NCI-H1930 (cell line): ENCODE data around the gene DMAC2.
"Not testable (repeated sequence)": the region's sequence is repeated elsewhere in the genome, so short reads cannot be mapped to it uniquely, and the experiment has no call there.

ENCODE experiments used
- DNase-seq, 2 experiments: peaks; one replicate each; lab custom pipeline; 2025; lab: John Stamatoyannopoulos, UW

DMAC2 gene

DNA sequence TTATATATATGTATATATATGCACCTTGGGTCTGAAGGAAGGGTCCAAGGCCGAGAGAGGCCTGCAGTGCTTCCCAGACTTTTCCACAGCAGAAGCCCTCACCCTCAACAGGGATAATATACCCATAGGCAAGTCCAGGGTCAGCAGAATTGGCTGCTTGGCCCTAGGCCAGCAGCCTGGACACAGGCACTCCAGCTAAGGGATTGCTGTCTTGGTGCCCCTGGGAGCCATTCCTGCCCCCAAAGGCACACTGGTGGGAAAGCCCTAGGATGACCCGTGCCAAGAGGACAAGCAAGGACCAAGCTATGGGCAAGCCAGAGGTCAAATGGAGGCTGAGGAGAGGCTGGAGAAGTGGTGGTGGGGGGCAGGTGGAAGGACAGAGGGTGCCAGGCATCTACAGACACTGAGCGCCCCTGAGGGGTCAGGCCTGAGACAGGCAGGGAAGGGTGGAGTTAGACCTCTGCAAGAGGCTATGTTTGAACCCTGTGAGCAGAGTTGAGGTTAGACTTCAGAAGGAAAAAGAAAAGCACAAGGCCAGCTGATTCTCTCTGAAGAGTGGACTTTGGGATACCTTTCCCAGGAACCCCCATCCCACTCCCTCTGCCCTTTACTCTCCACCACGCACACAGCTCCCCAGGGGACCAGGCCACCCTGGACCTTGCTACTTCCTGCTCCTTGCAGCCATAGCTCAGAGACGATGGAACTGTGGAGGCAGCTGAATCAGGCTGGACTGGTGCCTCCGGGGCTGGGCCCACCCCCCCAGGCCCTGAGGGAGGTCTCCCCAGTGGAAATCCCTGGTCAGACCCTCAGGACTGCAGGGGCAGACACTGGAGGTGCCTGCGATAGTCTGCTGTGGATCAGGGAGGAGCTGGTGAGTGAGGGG is 3.0 kb upstream of the DMAC2 start, which contains the start of gene ERICH4:
Gene ERICH4, plus strand, starts transcription at position 684 of the 883 bp plus-strand sequence. Its CDS starts 14 bp downstream, at position 698.
- DNase-seq, result no peak

GRCh38 chr19:41441321-41441945 is 1.7 kb upstream of the DMAC2 start:
- DNase-seq, result no peak

- DNase-seq, result no peak
Observed at GRCh38 chr19:41437944-41438574, 1.7 kb downstream of the DMAC2 start.

DNA sequence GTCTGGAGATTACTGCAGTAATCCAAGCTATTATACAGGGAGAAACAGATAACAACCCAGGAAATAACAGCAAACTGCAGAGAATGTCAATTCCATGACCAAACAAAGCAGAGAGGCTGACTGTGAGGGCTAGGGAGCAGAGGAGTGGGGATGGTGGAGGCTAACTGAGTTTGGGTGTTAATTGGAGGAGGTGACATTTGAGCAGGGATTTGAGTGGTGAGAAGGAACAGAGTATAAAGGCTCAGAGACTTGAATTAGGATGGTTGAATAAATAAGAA is 3.1 kb downstream of the DMAC2 start:
- no peak for DNase-seq

DNA sequence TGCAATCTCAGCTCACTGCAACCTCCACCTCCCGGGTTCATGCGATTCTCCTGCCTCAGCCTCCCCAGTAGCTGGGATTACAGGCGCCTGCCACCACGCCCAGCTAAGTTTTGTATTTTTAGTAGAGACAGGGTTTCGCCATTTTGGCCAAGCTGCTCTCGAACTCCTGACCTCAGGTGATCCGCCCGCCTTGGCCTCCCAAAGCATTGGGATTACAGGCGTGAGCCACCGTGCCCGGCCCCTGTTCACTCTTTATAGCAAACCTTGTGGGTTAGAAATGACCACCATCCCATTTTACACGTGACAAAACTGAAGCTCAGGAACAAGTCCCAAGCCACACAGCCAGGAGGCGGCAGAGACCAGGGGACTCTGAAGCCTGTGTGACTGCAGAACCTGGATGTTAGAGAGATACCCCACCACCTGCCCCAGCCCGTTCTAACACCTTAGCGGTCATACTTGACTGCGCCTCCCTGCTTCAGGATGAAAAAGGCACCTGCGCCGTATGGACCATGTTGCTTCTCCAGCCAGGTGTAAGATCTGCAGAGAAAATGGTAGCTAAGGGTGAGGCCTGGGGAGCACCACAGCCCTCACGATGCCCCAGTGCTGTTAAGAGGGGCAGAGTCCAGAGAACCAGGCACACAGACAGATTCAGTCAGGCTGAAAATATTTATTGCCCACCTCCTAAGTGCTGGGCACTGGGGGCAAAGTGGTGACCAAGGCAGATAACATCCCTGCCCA is 3.6 kb downstream of the DMAC2 start:
- no peak for DNase-seq

DNA sequence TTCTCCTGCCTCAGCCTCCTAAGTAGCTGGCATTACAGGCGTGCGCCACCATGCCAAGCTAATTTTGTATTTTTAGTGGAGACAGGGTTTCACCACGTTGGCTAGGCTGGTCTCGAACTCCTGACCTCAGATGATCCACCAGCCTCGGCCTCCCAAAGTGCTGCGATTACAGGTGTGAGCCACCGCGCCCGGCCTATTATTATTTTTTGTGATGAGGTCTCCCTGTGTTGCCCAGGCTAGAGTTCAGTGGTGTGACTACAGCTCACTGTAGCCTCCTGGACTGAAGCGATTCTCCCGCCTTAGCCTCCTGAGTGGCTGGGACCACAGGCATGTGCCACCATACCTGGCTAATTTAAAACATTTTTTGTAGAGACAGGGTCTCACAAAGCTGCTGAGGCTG is 4.3 kb downstream of the DMAC2 start:
- not testable (repeated sequence) for DNase-seq

DNA sequence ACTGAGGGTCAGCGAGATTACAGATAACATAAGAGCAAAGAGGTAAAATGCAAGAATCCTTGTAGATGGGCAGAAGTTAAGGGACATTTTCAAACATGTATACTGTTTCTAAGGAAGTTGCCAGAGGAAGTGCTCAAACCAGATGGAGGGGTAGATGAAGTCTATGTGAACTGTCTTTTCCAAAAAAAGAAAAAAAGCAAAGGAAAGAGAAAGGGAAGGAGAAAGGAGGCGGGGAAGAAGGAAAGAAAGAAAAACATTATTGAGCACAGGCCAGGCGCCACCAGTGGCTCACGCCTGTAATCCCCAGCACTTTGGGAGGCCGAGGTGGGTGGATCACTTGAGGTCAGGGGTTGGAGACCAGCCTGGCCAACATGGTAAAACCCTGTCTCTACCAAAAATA is 5.3 kb downstream of the DMAC2 start:
- DNase-seq, result no peak

GRCh38 chr19:41433171-41433570 is 6.5 kb downstream of the DMAC2 start:
- no peak for DNase-seq

GRCh38 chr19:41431426-41432386 is 8.0 kb downstream of the DMAC2 start:
- DNase-seq, result no peak

GRCh38 chr19:41430922-41431321 is 8.8 kb downstream of the DMAC2 start:
- no peak for DNase-seq

- DNase-seq, result no peak
Observed at GRCh38 chr19:41428481-41428859, 11.2 kb downstream of the DMAC2 start.

DNA sequence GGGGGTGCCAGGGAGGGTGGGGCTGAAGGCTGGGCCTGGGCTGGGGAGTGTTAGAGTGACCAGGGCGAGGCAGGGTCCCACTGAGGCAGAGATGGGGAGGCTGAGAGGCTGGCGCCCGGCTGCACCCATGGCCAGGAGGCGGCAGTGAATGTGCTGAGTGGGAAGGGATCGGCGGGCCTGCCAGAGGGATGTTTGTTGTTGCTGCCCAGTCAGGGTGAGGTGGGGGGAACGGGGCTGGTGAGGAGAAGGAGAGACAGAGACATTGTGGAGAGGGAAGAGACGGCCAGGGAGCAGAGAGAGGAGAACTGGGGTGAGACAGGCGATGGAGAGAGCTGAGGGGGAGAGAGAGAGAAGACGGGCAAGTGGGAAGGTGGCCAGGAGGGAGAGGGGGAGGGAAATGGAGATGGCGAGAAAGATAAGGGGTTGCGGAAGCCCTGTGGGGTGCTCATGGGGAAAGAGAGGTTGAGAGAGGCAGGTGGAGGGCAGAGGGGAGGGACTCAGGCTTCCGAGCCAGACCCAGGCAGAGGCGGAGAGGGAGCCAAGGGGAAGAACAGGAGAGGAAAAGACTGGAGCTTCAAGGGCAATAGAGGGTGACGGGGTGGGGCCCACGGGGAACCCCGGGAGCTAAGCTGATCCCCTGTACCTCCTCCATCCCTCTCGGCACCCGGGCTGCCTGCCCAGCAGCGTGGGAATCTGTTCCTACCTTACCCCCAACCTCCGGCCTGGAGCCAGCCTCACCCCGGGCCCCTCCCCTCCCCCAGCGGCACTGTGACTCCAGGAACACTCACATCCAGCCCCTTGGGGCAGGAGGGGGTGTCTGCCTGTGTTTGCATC is 11.8 kb downstream of the DMAC2 start:
- no peak for DNase-seq

- DNase-seq, result no peak
Observed at GRCh38 chr19:41426952-41427646, 12.6 kb downstream of the DMAC2 start, which contains the start of gene B3GNT8. Gene B3GNT8 (minus strand): TSS chr19:41427374. CDS start chr19:41426778, 596 bp downstream.

GRCh38 chr19:41426116-41426841 is 13.4 kb downstream of the DMAC2 start:
- no peak for DNase-seq

DNA sequence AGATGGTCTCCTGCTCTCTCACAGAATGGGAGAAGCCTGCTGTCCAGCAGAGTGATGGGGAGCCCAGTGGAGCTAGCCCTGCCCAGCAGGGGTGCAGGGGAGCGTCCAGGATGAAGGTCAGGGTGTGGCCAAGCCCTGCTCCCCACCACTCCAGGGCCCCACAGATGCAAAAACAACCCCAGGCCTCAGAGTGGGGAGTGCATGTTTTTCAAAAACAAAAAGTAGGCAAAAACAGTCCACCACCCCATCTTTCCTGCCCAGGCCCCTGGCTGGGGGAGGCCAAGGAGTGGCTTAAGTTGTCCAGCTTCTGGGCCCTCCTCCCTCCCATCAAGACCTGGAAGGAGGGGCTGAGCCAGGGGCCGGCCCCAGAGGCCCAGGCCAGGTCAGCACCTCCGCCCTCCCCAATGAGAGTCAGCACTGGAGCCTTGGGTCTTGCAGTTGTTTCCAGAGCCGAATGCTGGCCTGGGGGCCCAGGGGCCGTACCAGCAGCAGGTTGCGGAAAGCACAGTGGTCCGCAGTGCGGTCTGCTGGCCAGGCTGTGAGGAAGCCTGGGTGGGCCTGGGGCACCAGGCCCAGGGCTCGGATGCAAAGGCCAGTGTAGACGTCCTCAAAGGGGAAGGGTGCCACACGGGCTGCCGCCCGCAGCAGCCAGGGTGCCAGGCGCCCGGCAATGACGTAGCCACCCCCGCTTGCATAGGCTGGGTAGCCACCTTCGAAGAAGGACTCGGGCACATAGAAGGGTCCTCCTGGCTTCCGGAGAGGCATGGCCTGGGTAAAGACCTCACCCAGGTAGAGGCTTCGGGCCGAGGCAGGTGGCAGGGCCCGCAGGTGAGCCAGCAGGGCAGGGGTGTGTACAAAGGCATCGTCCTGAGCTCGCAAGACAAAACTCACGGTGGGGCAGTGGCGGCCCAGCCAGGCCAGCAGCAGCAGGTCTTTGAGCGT is 14.3 kb downstream of the DMAC2 start:
- DNase-seq, result no peak

DNA sequence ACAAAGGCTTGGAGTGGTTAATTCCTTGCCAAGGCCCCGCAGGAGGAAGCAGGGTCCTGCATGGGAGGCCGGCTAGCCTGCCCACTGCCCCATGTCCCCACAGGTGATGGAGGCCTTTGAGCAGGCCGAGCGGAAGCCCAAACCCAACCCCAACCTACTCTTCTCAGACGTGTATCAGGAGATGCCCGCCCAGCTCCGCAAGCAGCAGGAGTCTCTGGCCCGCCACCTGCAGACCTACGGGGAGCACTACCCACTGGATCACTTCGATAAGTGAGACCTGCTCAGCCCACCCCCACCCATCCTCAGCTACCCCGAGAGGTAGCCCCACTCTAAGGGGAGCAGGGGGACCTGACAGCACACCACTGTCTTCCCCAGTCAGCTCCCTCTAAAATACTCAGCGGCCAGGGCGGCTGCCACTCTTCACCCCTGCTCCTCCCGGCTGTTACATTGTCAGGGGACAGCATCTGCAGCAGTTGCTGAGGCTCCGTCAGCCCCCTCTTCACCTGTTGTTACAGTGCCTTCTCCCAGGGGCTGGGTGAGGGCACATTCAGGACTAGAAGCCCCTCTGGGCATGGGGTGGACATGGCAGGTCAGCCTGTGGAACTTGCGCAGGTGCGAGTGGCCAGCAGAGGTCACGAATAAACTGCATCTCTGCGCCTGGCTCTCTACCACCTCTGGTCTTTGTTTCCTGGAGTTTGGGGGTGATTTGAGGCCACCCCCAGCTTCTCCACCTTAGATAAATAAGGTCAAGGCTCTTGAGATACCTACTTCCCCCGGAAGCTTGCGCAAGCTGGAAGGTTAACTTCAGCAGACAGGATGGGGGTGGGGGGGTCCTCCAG is 15.2 kb downstream of the DMAC2 start:
- DNase-seq, result no peak

GRCh38 chr19:41422955-41423354 is 16.8 kb downstream of the DMAC2 start:
- no peak for DNase-seq
